GM18520 (cell line): ENCODE results near the gene GMDS.
"Not testable (repeated sequence)": the region's sequence is repeated elsewhere in the genome, so short reads cannot be mapped to it uniquely, and the experiment has no call there.

Experiments used
- ATAC-seq: cut with Tn5 transposase; IDR thresholded peaks from one replicate; pipeline ENCODE4 v1.9.1; 2021; ENCODE audit not compliant: unreplicated experiment

The GMDS gene

GRCh38 chr6:1700278-1700967, 545.0 kb downstream of the GMDS start:
- ATAC-seq = no peak

DNA sequence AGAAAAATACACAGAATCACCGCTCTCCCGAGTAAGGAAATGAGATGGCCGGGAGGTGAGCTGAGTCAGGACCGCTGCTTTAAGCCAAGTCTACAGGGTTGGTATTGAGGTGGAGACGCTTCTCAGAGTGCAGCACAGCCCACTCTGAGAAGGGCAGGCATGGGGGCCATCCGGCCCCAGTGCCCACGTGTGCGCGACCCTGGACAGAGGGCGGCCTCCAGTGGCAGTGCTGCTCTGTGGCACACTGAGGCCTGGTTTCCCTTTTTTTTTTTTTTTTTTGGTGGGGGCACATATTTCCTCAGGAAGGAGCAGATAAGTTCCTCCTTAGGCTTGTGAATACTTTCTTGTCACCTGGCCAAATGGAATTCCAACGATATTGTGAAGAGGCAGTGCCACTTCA, 546.9 kb downstream of the GMDS start:
- ATAC-seq = no peak

GRCh38 chr6:1697688-1698351, 547.6 kb downstream of the GMDS start:
- no peak for ATAC-seq

- ATAC-seq = no peak
Measured at GRCh38 chr6:1696463-1696850, 548.9 kb downstream of the GMDS start.

DNA sequence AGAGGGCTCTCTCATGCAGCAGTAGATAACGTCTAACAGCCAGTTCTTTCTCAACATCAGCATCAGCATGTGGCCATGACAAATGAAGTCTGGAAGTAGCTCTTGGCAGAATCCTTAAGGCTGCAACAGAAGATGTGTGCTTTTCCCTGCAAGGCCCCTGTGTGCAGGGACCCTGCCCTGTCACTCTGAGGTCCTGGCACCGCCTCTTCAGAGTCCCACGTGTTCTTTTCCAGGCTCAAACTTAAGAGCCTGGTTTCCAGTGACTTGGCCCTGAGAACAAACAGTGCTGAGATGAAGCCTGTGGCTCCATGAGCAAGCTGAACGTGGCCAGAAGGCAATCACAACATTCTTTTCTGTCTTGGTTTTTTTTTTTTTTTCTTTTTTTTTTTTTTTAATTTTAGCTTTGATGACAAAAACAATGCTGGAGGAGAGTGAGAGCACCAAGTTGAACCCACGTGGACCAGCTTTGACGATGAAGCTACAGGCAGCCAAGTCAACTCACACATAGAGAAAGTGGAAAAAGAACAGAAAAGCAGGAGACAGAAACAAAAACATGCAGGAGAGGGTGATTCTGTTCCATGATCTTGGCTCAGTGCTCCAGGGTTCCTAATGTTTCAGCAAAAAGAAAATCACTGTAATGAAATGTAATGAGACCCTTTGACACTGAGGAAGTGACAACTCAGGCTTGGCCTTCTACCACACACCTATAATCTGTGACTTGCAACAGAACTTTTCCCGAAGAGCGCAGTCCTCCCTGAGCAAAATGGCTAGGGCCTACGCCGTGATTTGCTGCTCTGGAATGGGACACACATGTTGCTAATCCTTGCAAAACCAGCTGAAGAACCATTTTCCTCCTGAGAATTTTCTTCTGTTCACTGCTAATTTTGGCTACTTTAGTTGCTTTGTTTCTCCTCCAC, 549.6 kb downstream of the GMDS start:
- no peak for ATAC-seq

DNA sequence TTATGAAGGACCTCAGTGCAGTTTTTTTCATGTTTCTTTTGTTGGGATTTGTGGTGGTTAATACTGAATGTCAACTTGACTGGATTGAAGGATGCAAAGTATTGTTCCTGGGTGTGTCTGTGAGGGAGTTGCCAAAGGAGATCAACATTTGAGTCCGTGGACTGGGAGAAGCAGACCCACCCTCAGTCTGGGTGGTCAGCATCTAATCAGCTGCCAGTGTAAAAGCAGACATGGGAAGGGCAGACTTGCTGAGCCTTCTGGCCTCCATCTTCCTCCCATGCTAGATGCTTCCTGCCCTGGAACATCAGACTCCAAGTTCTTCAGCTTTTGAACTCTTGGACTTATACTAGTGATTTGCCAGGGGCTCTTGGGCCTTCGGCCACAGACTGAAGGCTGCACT, 553.6 kb downstream of the GMDS start:
- not testable (repeated sequence) for ATAC-seq

DNA sequence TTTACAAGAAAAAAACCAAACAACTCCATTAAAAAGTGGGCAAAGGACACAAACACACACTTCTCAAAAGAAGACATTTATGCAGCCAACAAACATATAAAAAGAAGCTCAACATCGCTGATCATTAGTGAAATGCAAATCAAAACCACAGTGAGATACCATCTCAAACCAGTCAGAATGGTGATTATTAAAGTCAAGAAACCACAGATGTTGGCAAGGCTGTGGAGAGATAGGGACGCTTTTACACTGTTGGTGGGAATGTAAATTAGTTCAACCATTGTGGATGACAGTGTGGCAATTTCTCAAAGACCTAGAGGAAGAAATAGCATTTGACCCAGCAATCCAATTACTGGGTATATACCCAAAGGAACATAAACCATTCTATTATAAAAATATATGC, 554.7 kb downstream of the GMDS start:
- not testable (repeated sequence) for ATAC-seq

- no peak for ATAC-seq
Measured at GRCh38 chr6:1689141-1689540, 556.3 kb downstream of the GMDS start.

- no peak for ATAC-seq
Measured at GRCh38 chr6:1688396-1688795, 557.0 kb downstream of the GMDS start.

- ATAC-seq = no peak
Measured at GRCh38 chr6:1687402-1687801, 558.0 kb downstream of the GMDS start.

DNA sequence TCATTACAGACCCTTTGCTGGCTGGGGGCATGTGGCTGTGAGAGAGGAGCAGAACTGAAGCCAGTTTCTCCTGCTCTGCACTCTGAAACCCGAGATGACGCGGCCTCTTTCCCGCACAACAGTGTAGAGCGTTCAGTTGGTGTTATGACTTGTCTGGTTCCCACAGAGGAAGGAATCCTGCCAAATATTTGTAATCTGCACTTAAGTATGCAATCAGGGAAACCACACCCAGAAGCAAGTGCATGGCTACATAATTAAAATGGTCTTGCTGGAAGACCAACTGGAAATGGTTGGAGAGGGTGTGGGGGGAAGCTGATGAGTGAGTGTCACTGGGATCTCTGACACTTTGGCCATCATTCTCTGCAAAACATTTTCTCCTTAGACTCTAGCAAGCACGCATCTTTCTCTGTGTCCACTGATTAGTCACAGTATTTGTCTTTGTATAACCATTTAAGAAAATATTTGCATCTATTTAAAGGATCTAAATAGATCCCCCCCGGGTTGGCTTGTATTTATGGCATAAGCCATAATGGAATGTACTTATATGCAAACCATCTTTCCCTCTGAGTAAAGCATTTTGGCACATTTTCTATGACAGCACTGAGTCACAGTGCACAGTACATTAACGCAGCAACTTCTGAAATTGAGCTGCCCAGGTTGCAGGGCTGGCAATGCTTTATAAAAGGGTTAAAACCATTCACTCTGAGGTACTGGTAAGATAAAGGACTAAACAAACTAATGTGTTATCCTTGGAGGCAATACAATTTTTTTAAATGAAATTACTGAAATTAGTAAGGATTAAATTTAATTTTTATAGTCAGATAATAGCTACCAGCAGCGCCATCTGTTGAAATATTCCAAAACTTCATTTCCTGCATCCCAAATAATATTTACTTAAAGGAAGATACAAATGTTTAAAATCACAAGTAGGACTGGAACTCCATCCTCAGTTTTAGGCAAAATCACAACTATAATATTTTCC, 559.0 kb downstream of the GMDS start:
- ATAC-seq = no peak

- no peak for ATAC-seq
Measured at GRCh38 chr6:1679688-1680068, 565.7 kb downstream of the GMDS start.

GRCh38 chr6:1679031-1679687, 566.2 kb downstream of the GMDS start:
- ATAC-seq = no peak

GRCh38 chr6:1678201-1678600, 567.2 kb downstream of the GMDS start:
- ATAC-seq = no peak

GRCh38 chr6:1672379-1672778, 573.0 kb downstream of the GMDS start:
- ATAC-seq = no peak

- ATAC-seq = no peak
Measured at GRCh38 chr6:1670711-1671462, 574.5 kb downstream of the GMDS start.

DNA sequence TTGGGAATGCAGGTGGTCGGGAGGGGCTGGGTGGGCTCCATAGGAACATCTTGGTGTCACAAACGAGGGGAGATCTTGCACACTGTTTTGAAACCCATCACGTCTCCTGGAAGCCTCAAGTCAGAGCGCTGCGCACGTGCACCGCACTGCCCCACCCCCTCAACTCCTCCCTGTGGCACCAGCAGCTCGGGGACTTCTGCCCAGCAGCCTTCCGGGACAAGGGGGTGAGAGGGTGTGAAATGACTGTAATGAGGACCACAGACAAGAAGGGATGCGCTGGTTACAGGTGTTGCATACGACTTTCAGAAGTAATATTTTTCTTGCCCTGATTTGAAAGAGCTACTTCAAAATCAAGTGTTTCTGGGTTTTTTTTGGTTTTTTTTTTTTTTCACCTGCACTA, 575.4 kb downstream of the GMDS start:
- no peak for ATAC-seq

- not testable (repeated sequence) for ATAC-seq
Measured at GRCh38 chr6:1668456-1668855, 576.9 kb downstream of the GMDS start.

DNA sequence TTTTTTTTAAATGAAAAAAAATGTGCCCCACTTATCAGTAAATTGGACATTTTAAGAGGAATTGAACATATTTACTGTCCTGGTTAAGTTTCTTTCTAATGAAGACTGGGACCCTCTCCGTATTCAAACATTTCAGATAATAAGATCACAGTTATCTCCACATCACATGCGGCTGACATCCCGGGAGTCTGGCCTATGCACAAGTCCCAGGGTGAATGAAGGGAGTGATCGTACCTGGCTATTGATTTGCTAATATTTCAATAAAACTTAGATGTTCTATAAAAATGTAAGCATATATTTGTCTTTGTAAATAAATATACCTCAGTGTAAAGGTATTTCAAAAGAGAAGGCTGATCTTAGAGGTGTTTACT, 577.6 kb downstream of the GMDS start:
- no peak for ATAC-seq
